Endothelial cell of umbilical vein (primary cell): ENCODE measurements around the gene CD3G. TPM values are rescaled to one million over a fixed set of nuclear protein-coding genes. Genes with fewer than 3 reads are reported as not detected.

Experiments
- BruUV-seq: library from RNA; stranded (reverse); fragments of 400-500 nt; replicated peaks from 2 replicates; lab custom pipeline; 2021; lab: Mats Ljungman, UMichigan
- CTCF ChIA-PET: fragments of 300-600, 350-600 bp; sonication (Branson Sonifier 250); formaldehyde crosslinking; loops from one replicate; lab custom pipeline; 2021; ENCODE audit warnings: antibody characterized with exemption, inconsistent platforms; lab: Charles Lee
- POLR2A ChIA-PET: fragments of 300-600, 350-600 bp; sonication (Branson Sonifier 250); formaldehyde crosslinking; loops from one replicate; lab custom pipeline; 2021; ENCODE audit warnings: antibody characterized with exemption, inconsistent platforms; lab: Charles Lee
- DNase-seq: peaks from one replicate; pipeline ENCODE4 v3.0.0-alpha.2; 2011; ENCODE audit warnings: low read depth, low spot score
- FAIRE-seq: peaks from 2 replicates; lab custom pipeline; 2011; peaks lifted over from hg19 to GRCh38; lab: Jason Lieb, UNC
- H2AFZ ChIP-seq: 2 replicates; pipeline ENCODE4 v1.6.0; 2012; ENCODE audit warnings: low read depth, low read length, control low read depth, inconsistent platforms
- H3K27ac ChIP-seq: 2 replicates; pipeline ENCODE4 v1.5.1; 2011; ENCODE audit warnings: low read depth, mild to moderate bottlenecking, control low read depth, low read length, moderate library complexity; ENCODE audit not compliant: insufficient read depth
- H3K27me3 ChIP-seq, 2 experiments: 2 replicates each; pipeline versions ENCODE4 v1.6.0 to v1.6.1; 2011; ENCODE audit warnings: low read length in 2 of 2, mixed read lengths in 1 of 2; ENCODE audit not compliant: control insufficient read depth in 2 of 2, insufficient read depth in 2 of 2
- H3K36me3 ChIP-seq, 2 experiments: 2 replicates in 1 of 2; 3 replicates in 1 of 2; pipeline ENCODE4 v1.5.1; 2011; ENCODE audit warnings: low read length in 2 of 2, mild to moderate bottlenecking in 1 of 2, moderate library complexity in 1 of 2; ENCODE audit not compliant: control insufficient read depth in 2 of 2, insufficient read depth in 2 of 2; ENCODE audit errors: extremely low read depth in 1 of 2
- H3K4me1 ChIP-seq: 3 replicates; pipeline ENCODE4 v1.5.1; 2011; ENCODE audit warnings: mild to moderate bottlenecking, low read length; ENCODE audit not compliant: control insufficient read depth, insufficient read depth; ENCODE audit errors: extremely low read depth
- H3K4me2 ChIP-seq: 2 replicates; pipeline ENCODE4 v1.6.1; 2011; ENCODE audit warnings: low read length, control low read depth, mixed read lengths; ENCODE audit not compliant: insufficient read depth
- H3K4me3 ChIP-seq, 3 experiments: fragments of 200-600 bp in 1 of 3; sonication (generic), shearing (Covaris generic) in 1 of 3; replicated peaks in 1 of 3; 2 replicates each; pipeline ENCODE4 v1.5.1; 2011 to 2016; ENCODE audit warnings: control low read depth in 3 of 3, low read length in 3 of 3, mild to moderate bottlenecking in 2 of 3, inconsistent platforms in 1 of 3, low read depth in 1 of 3, moderate library complexity in 1 of 3; ENCODE audit not compliant: insufficient read depth in 1 of 3
- H3K79me2 ChIP-seq: 2 replicates; pipeline ENCODE4 v1.6.0; 2012; ENCODE audit warnings: low read length, inconsistent platforms; ENCODE audit not compliant: control insufficient read depth, insufficient read depth
- H3K9ac ChIP-seq: replicated peaks from 2 replicates; pipeline ENCODE3; 2011; ENCODE audit warnings: low read length, control low read depth; ENCODE audit not compliant: insufficient read depth; ENCODE audit errors: extremely low read depth
- H3K9me1 ChIP-seq: replicated peaks from 3 replicates; pipeline ENCODE4 v1.6.0; 2011; ENCODE audit warnings: mild to moderate bottlenecking, low read length; ENCODE audit not compliant: control insufficient read depth, insufficient read depth; ENCODE audit errors: extremely low read depth
- H3K9me3 ChIP-seq: replicated peaks from 2 replicates; pipeline ENCODE4 v1.5.1; 2012; ENCODE audit warnings: low read length, inconsistent platforms; ENCODE audit not compliant: control insufficient read depth, insufficient read depth
- H4K20me1 ChIP-seq: replicated peaks from 2 replicates; pipeline ENCODE3; 2011; ENCODE audit warnings: mild to moderate bottlenecking, low read length; ENCODE audit not compliant: control insufficient read depth, insufficient read depth; ENCODE audit errors: extremely low read depth
- CTCF ChIP-seq, 2 donors: IDR thresholded peaks; 1 replicate in 1 of 2; 2 replicates in 1 of 2; pipeline ENCODE4 v1.5.1; 2011; ENCODE audit warnings: low read length in 2 of 2, mild to moderate bottlenecking in 2 of 2, moderate library complexity in 2 of 2, control low read depth in 1 of 2, inconsistent platforms in 1 of 2, low read depth in 1 of 2; ENCODE audit not compliant: insufficient read depth in 1 of 2; ENCODE audit errors: extremely low read depth in 1 of 2
- EZH2 ChIP-seq: IDR thresholded peaks from 2 replicates; pipeline ENCODE4 v1.6.1; 2012; ENCODE audit warnings: borderline replicate concordance, low read depth, mild to moderate bottlenecking, moderate library complexity, low read length, inconsistent platforms; ENCODE audit not compliant: severe bottlenecking
- FOS ChIP-seq: IDR thresholded peaks from 2 replicates; pipeline ENCODE4 v1.6.1; 2011; ENCODE audit warnings: mild to moderate bottlenecking, low read length, moderate library complexity, borderline replicate concordance; ENCODE audit not compliant: insufficient read depth
- GATA2 ChIP-seq: IDR thresholded peaks from 2 replicates; pipeline ENCODE4 v1.7.0; 2011; ENCODE audit warnings: low read depth, mild to moderate bottlenecking, moderate library complexity, mixed read lengths, low read length; ENCODE audit not compliant: insufficient read length, insufficient read depth
- JUN ChIP-seq: IDR thresholded peaks from 2 replicates; pipeline ENCODE4 v1.6.1; 2011; ENCODE audit warnings: borderline replicate concordance, low read depth; ENCODE audit not compliant: insufficient read length, insufficient read depth
- MAX ChIP-seq: IDR thresholded peaks from 2 replicates; pipeline ENCODE4 v1.6.1; 2011; ENCODE audit not compliant: insufficient read depth, insufficient read length
- MYC ChIP-seq: IDR thresholded peaks from one replicate; pipeline ENCODE4 v1.6.1; 2011; ENCODE audit warnings: mild to moderate bottlenecking, low read depth, low read length
- POLR2A ChIP-seq: IDR thresholded peaks from 2 replicates; pipeline ENCODE4 v1.6.1; 2012; ENCODE audit warnings: low read depth, mild to moderate bottlenecking, control low read depth, low read length
- POLR2AphosphoS5 ChIP-seq: IDR thresholded peaks from 2 replicates; pipeline ENCODE4 v1.6.1; 2012; ENCODE audit warnings: low read depth, mild to moderate bottlenecking, control low read depth, low read length, moderate library complexity; ENCODE audit not compliant: insufficient read depth
- dilution Hi-C: fragments of 300-500 bp; cut with MboI; formaldehyde crosslinking; loops from one replicate; pipeline ENCODE4 v1.15.0; 2019; ENCODE audit warnings: low sequenced_read_pairs; ENCODE audit not compliant: extremely low pct_ligation_motif_present
- intact Hi-C: fragments of 100-400 bp; cut with micrococcal nuclease; formaldehyde crosslinking; loops from one replicate; pipeline ENCODE4 v1.10.0; 2022
- polyA plus RNA-seq, 4 experiments: library from polyadenylated mRNA; depleted of rRNA in 3 of 4; stranded (reverse) in 3 of 4; unstranded in 1 of 4; fragments of >200 nt; gene quantifications; 2 replicates each; pipeline versions ENCODE4 v1.2.1 to v1.2.3, GENCODE V29; 2011 to 2012; ENCODE audit warnings: missing spikeins in 1 of 4
- total RNA-seq: library from RNA; stranded (reverse); gene quantifications from 2 replicates; pipeline ENCODE4 v1.2.3, GENCODE V29; 2021

CD3G gene
- total and polyA plus RNA-seq, 2 donors (not counting 3 experiments of a cell fraction or from before 2014, with no cell fraction given), result not detected

GRCh38 chr11:118318581-118319336 lies 25.4 kb upstream of the CD3G start:
- dilution Hi-C loops, result no loop called here
- Histone ChIP-seq H3K9ac (no peak overlapping the region), H3K4me3 (no peak overlapping the region), H3K27ac (no peak overlapping the region), H3K9me3 (no peaks in the 10 kb centered on the region), H3K4me2 (no peak overlapping the region), H3K9me1 (no peaks in the 10 kb centered on the region), H3K79me2 (no peaks in the 10 kb centered on the region), H3K36me3 (no peaks in the 10 kb centered on the region), H3K27me3 (peaks cover 8 to 14% of the 10 kb centered on the region in 2 experiments), H3K4me1 (no peaks in the 10 kb centered on the region), H2AFZ (no peak overlapping the region), H4K20me1 (peaks cover 2% of the 10 kb centered on the region)
- DNase-seq (no peak), FAIRE-seq (no peak)
- POLR2A ChIA-PET, result no interaction called here
- no peak for TF ChIP-seq POLR2AphosphoS5
- TF ChIP-seq POLR2A, result no peak
- no peak for TF ChIP-seq FOS
- no peak for TF ChIP-seq MAX
- no peak for TF ChIP-seq JUN
- TF ChIP-seq GATA2, result no peak
- TF ChIP-seq EZH2, result no peak
- TF ChIP-seq CTCF (IDR thresholded peaks at IDR 0.05; ENCODE audit: extremely low read depth in 1 of 2, insufficient read depth in 1 of 2, low read depth in 1 of 2, low read length in 2 of 2), result no peak
- TF ChIP-seq MYC, result no peak
- intact Hi-C loops, result no loop called here
- BruUV-seq, result no TSS peak
- CTCF ChIA-PET, result interaction anchor here (1.4 kb wide), 1 partner anchor 23 kb away, joined by 8 read pairs; no protein-coding TSS in a partner anchor
